Measurements from ENCODE around the gene KCTD13. TPM values are rescaled to one million over a fixed set of nuclear protein-coding genes. Genes with fewer than 3 reads are reported as not detected.

Gene KCTD13
- polyA plus RNA-seq, 2 of the 4 experiments (the other 2 are of a cell fraction): 12.7 to 14.6 TPM

- TF ChIP-seq MYC (IDR thresholded peaks at IDR 0.05; ENCODE audit: borderline replicate concordance, low read length): peak; percentile 86
- TF ChIP-seq FOSB (CRISPR knock-in tag; IDR thresholded peaks at IDR 0.05): no peak
- 0 out of 2 replicates have a peak, but pooled peaks have one; percentile 38 for TF ChIP-seq HOXB5 (CRISPR knock-in tag; IDR thresholded peaks at IDR 0.05)
- TF ChIP-seq RAD21 (conservative IDR thresholded peaks at IDR 0.05 in 1 of 2, IDR thresholded peaks at IDR 0.05 in 1 of 2): peak in 1 of 2 experiments; percentile 16; a peak in 1 of 5 replicates
- TF ChIP-seq KDM5A (IDR thresholded peaks at IDR 0.05): no peak; the same call in 1 of the 2 replicates
- peak; percentile 63 to 89; a peak in 3 of 5 replicates for TF ChIP-seq JUN (IDR thresholded peaks at IDR 0.05)
- 0 out of 2 replicates have a peak, but pooled peaks have one; percentile 61 for TF ChIP-seq PBX3 (IDR thresholded peaks at IDR 0.05)
Measured at GRCh38 chr16:29973384-29974246, 47.6 kb upstream of the KCTD13 start, which contains the start of gene TAOK2 (continued).

GRCh38 chr16:29972992-29973383 lies 47.0 kb upstream of the KCTD13 start:
- Histone ChIP-seq H3K4me3 (no peak overlapping the region), H3K4me2 (no peak overlapping the region), H3K4me1 (peaks cover 19% of the 10 kb centered on the region), H3K9me3 (peaks cover 4% of the 10 kb centered on the region; the same call in 1 of the 3 replicates), H3K27ac (peak overlapping the region; percentile 90 to 98; a peak in 5 of 6 replicates)
- FAIRE-seq: no peak
- no peak for ATAC-seq
- ChIA-PET POLR2A (interaction anchor here (0.9 to 2.0 kb wide), 13 partner anchors 10 to 162 kb away, joined by 3 to 27 read pairs (median 5); partner anchors contain the start of genes ASPHD1, HIRIP3, INO80E and KCTD13), CTCF (interaction anchor here (0.6 to 2.7 kb wide), 16 partner anchors 11 to 274 kb away, joined by 3 to 18 read pairs (median 4); partner anchors contain the start of genes C16orf92, KCTD13, TLCD3B and TMEM219)
- DNase-seq (ENCODE audit: low read depth in 1 of 2, low spot score in 1 of 2): no peak
- TF ChIP-seq NPAS2 (CRISPR knock-in tag; IDR thresholded peaks at IDR 0.05; ENCODE audit: borderline replicate concordance) (no peak), E2F6 (IDR thresholded peaks at IDR 0.05; ENCODE audit: borderline replicate concordance, low read depth) (no peak), ESRRA (IDR thresholded peaks at IDR 0.05; ENCODE audit: borderline replicate concordance, low read length) (no peak), CBX2 (IDR thresholded peaks at IDR 0.05; ENCODE audit: borderline replicate concordance, low read depth) (no peak), MAFK (IDR thresholded peaks at IDR 0.05; ENCODE audit: partially characterized antibody) (no peak), EHF (CRISPR knock-in tag; IDR thresholded peaks at IDR 0.05) (no peak), HES2 (IDR thresholded peaks at IDR 0.05) (no peak), HEYL (CRISPR knock-in tag; IDR thresholded peaks at IDR 0.05) (no peak), POLR2A (IDR thresholded peaks at IDR 0.05; ENCODE audit: low read length) (no peak), ZSCAN20 (CRISPR knock-in tag; IDR thresholded peaks at IDR 0.05) (no peak), REST (IDR thresholded peaks at IDR 0.05) (no peak), CTCF (IDR thresholded peaks at IDR 0.05) (no peak), JUN (IDR thresholded peaks at IDR 0.05) (no peak), FOSB (CRISPR knock-in tag; IDR thresholded peaks at IDR 0.05) (no peak), POLR2AphosphoS2 (conservative IDR thresholded peaks at IDR 0.05; ENCODE audit: low read length) (no peak), RFX5 (IDR thresholded peaks at IDR 0.05) (no peak), RCOR1 (IDR thresholded peaks at IDR 0.05; ENCODE audit: low read depth, low read length) (no peak)
- 88% methylated on average over 6 of the region's 6 CpGs for whole genome bisulfite sequencing (ENCODE audit: missing lambda C conversion rate)

Measured in A549 (cell line).